ENCODE data around the gene ERLEC1.

Gene ERLEC1

GRCh38 chr2:53780056-53780455, 6.8 kb upstream of the ERLEC1 start:
- Histone ChIP-seq H4K20me1 (ENCODE audit: insufficient read depth, low read length, poor library complexity, severe bottlenecking) (peaks cover 50% of the 10 kb centered on the region), H3K27me3 (ENCODE audit: insufficient read depth, low read length, poor library complexity, severe bottlenecking) (no peaks in the 10 kb centered on the region), H3K9me3 (ENCODE audit: insufficient read depth, low read depth, low read length) (no peaks in the 10 kb centered on the region), H3K4me2 (ENCODE audit: low read depth, low read length, poor library complexity, severe bottlenecking) (peak overlapping the region; percentile 91), H3K9ac (ENCODE audit: low read depth, low read length, poor library complexity, severe bottlenecking) (no peak overlapping the region), H2AFZ (ENCODE audit: low read length) (no peak overlapping the region), H3K4me3 (ENCODE audit: low read length, poor library complexity, severe bottlenecking) (no peak overlapping the region), H3K79me2 (ENCODE audit: insufficient read depth, low read length) (peaks cover 97% of the 10 kb centered on the region), H3F3A (ENCODE audit: low read depth) (no peaks in the 10 kb centered on the region), H3K9me2 (replicated peaks; ENCODE audit: low read depth, low read length) (no peaks in the 10 kb centered on the region), H3K4me1 (ENCODE audit: insufficient read depth, low read length, poor library complexity, severe bottlenecking) (peaks cover 40% of the 10 kb centered on the region), H3K36me3 (ENCODE audit: insufficient read depth, low read length) (peaks cover 12% of the 10 kb centered on the region)
- TF ChIP-seq, protein P1, sequence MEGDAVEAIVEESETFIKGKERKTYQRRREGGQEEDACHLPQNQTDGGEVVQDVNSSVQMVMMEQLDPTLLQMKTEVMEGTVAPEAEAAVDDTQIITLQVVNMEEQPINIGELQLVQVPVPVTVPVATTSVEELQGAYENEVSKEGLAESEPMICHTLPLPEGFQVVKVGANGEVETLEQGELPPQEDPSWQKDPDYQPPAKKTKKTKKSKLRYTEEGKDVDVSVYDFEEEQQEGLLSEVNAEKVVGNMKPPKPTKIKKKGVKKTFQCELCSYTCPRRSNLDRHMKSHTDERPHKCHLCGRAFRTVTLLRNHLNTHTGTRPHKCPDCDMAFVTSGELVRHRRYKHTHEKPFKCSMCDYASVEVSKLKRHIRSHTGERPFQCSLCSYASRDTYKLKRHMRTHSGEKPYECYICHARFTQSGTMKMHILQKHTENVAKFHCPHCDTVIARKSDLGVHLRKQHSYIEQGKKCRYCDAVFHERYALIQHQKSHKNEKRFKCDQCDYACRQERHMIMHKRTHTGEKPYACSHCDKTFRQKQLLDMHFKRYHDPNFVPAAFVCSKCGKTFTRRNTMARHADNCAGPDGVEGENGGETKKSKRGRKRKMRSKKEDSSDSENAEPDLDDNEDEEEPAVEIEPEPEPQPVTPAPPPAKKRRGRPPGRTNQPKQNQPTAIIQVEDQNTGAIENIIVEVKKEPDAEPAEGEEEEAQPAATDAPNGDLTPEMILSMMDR (conservative IDR thresholded peaks at IDR 0.05; ENCODE audit: low read length) = no peak
- TF ChIP-seq EZH2phosphoT487 (IDR thresholded peaks at IDR 0.05; ENCODE audit: borderline replicate concordance) = no peak

GRCh38 chr2:53782676-53783075, 4.2 kb upstream of the ERLEC1 start:
- H4K20me1 ChIP-seq (ENCODE audit: insufficient read depth, low read length, poor library complexity, severe bottlenecking) = peaks cover 46% of the 10 kb centered on the region
- no peaks in the 10 kb centered on the region for H3K27me3 ChIP-seq (ENCODE audit: insufficient read depth, low read length, poor library complexity, severe bottlenecking)
- H3K4me3 ChIP-seq (ENCODE audit: low read length, poor library complexity, severe bottlenecking) = peak overlapping the region; percentile 28
- no peaks in the 10 kb centered on the region for H3F3A ChIP-seq (ENCODE audit: low read depth)
- peak overlapping the region; percentile 91 for H3K4me2 ChIP-seq (ENCODE audit: low read depth, low read length, poor library complexity, severe bottlenecking)
- H3K79me2 ChIP-seq (ENCODE audit: insufficient read depth, low read length) = peaks cover 96% of the 10 kb centered on the region
- H3K36me3 ChIP-seq (ENCODE audit: insufficient read depth, low read length) = peaks cover 6% of the 10 kb centered on the region
- peaks cover 49% of the 10 kb centered on the region for H3K4me1 ChIP-seq (ENCODE audit: insufficient read depth, low read length, poor library complexity, severe bottlenecking)
- H2AFZ ChIP-seq (ENCODE audit: low read length) = no peak overlapping the region
- no peaks in the 10 kb centered on the region for H3K9me3 ChIP-seq (ENCODE audit: insufficient read depth, low read depth, low read length)
- no peak for TF ChIP-seq EZH2phosphoT487 (IDR thresholded peaks at IDR 0.05; ENCODE audit: borderline replicate concordance)
- TF ChIP-seq, protein P1 (conservative IDR thresholded peaks at IDR 0.05; ENCODE audit: low read length) = no peak
- peak overlapping the region; percentile 94 for H3K9ac ChIP-seq (ENCODE audit: low read depth, low read length, poor library complexity, severe bottlenecking)
- H3K9me2 ChIP-seq (replicated peaks; ENCODE audit: low read depth, low read length) = no peaks in the 10 kb centered on the region

GRCh38 chr2:53784436-53784835, 2.4 kb upstream of the ERLEC1 start:
- Histone ChIP-seq H3K9me2 (replicated peaks; ENCODE audit: low read depth, low read length) (no peaks in the 10 kb centered on the region), H3K4me2 (ENCODE audit: low read depth, low read length, poor library complexity, severe bottlenecking) (peak overlapping the region; percentile 91), H3K9ac (ENCODE audit: low read depth, low read length, poor library complexity, severe bottlenecking) (peak overlapping the region; percentile 94), H3K27me3 (ENCODE audit: insufficient read depth, low read length, poor library complexity, severe bottlenecking) (no peaks in the 10 kb centered on the region), H2AFZ (ENCODE audit: low read length) (no peak overlapping the region), H3K36me3 (ENCODE audit: insufficient read depth, low read length) (peaks cover 6% of the 10 kb centered on the region), H4K20me1 (ENCODE audit: insufficient read depth, low read length, poor library complexity, severe bottlenecking) (peaks cover 50% of the 10 kb centered on the region), H3K4me1 (ENCODE audit: insufficient read depth, low read length, poor library complexity, severe bottlenecking) (peaks cover 63% of the 10 kb centered on the region), H3K79me2 (ENCODE audit: insufficient read depth, low read length) (peaks cover 97% of the 10 kb centered on the region), H3F3A (ENCODE audit: low read depth) (no peaks in the 10 kb centered on the region), H3K9me3 (ENCODE audit: insufficient read depth, low read depth, low read length) (no peaks in the 10 kb centered on the region), H3K4me3 (ENCODE audit: low read length, poor library complexity, severe bottlenecking) (peak overlapping the region; percentile 82)
- TF ChIP-seq, protein P1 (conservative IDR thresholded peaks at IDR 0.05; ENCODE audit: low read length) = no peak
- TF ChIP-seq EZH2phosphoT487 (IDR thresholded peaks at IDR 0.05; ENCODE audit: borderline replicate concordance) = no peak

Data from Loucy (cell line).